Dedifferentiated amniotic fluid mesenchymal stem cell (primary cell): Measurements from ENCODE around the gene BRMS1.

ENCODE experiments used
- DNase-seq: peaks from one replicate; pipeline ENCODE4 v3.0.0-alpha.2; 2016; ENCODE audit errors: extremely low spot score

The BRMS1 gene

GRCh38 chr11:66336234-66337102 lies 8.4 kb downstream of the BRMS1 start, which contains the start of gene RIN1:
Gene RIN1, minus strand, starts transcription at chr11:66336434. Its CDS starts 32 bp downstream, at chr11:66336402.
- DNase-seq: peak; percentile 88

GRCh38 chr11:66335531-66336233 lies 9.2 kb downstream of the BRMS1 start:
- DNase-seq: no peak

GRCh38 chr11:66334605-66335442 lies 10.1 kb downstream of the BRMS1 start:
- DNase-seq: no peak

GRCh38 chr11:66333896-66334604 lies 10.9 kb downstream of the BRMS1 start:
- DNase-seq: no peak

GRCh38 chr11:66333220-66333877 lies 11.6 kb downstream of the BRMS1 start:
- DNase-seq: no peak

GRCh38 chr11:66332371-66333219 lies 12.3 kb downstream of the BRMS1 start:
- DNase-seq: no peak

GRCh38 chr11:66331542-66332370 lies 13.1 kb downstream of the BRMS1 start:
- DNase-seq: no peak

GRCh38 chr11:66330931-66331330 lies 14.0 kb downstream of the BRMS1 start:
- no peak for DNase-seq

GRCh38 chr11:66329165-66329673 lies 15.7 kb downstream of the BRMS1 start:
- DNase-seq: no peak

GRCh38 chr11:66328302-66329144 lies 16.4 kb downstream of the BRMS1 start:
- peak; percentile 58 for DNase-seq

GRCh38 chr11:66328031-66328301 lies 16.9 kb downstream of the BRMS1 start:
- DNase-seq: no peak

GRCh38 chr11:66327171-66328030 lies 17.5 kb downstream of the BRMS1 start:
- DNase-seq: no peak

GRCh38 chr11:66326261-66327111 lies 18.4 kb downstream of the BRMS1 start:
- DNase-seq: peak; percentile 37

GRCh38 chr11:66325263-66325671 lies 19.6 kb downstream of the BRMS1 start:
- DNase-seq: no peak

GRCh38 chr11:66324664-66325063 lies 20.2 kb downstream of the BRMS1 start:
- DNase-seq: no peak

- no peak for DNase-seq
Measured at GRCh38 chr11:66323684-66324083, 21.2 kb downstream of the BRMS1 start.
